HG03139 (cell line): ENCODE measurements around the gene BCAS1.

Experiments
- ATAC-seq: cut with Tn5 transposase; IDR thresholded peaks from one replicate; pipeline ENCODE4 v1.9.1; 2021; ENCODE audit not compliant: unreplicated experiment

BCAS1 gene

GRCh38 chr20:53930651-53931504, 139.5 kb downstream of the BCAS1 start:
- no peak for ATAC-seq

GRCh38 chr20:53929974-53930650, 140.3 kb downstream of the BCAS1 start:
- peak; percentile 54 for ATAC-seq

DNA sequence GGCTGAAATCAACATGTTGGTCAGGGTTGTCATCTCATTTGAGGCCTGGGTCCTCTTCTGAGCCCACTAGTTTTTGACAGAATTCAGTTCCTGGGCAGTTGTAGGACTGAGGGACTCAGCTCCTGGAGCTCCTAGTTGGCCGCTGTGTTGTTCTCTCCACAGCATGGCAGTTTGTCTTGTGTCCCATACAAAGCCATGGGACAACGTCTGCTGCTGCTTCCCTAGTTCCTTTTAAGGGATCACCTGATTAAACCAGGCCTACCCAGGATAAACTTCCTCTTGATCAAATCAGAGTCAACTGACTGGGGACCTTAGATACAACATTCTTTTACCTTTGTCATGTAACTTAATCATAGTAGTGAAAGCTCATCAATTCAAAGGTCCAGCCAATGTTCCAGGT, 141.0 kb downstream of the BCAS1 start:
- ATAC-seq: no peak

GRCh38 chr20:53927990-53928389, 142.4 kb downstream of the BCAS1 start:
- no peak for ATAC-seq

DNA sequence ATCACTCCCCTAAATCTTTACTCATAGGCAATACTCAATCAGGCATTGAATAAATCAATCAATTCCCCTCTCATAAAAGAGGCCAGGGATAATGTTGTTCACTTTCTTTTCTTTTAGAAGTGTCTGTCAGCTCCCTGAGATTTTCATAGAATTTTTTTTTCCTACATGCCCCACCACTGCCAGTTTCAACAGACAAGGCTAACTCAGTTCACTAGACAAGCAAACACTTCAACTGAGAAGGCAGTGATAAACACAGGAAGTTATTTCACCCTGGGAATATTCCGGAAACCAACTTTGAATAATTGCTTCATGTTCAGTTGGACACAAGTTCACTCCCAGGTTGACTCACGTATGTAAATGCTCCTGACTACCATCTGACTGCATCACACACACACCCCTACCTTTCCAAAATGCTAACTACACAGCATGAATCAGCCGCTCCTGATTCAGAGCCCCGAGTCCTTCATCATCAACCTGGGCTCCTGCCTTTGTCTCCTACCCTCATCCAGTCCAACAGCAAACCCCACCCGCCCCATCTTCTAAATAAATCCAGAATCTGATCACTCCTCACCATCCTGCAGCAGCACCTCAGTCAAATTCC, 143.9 kb downstream of the BCAS1 start:
- peak; percentile 68 for ATAC-seq

- no peak for ATAC-seq
Measured at GRCh38 chr20:53925651-53926401, 144.6 kb downstream of the BCAS1 start.

DNA sequence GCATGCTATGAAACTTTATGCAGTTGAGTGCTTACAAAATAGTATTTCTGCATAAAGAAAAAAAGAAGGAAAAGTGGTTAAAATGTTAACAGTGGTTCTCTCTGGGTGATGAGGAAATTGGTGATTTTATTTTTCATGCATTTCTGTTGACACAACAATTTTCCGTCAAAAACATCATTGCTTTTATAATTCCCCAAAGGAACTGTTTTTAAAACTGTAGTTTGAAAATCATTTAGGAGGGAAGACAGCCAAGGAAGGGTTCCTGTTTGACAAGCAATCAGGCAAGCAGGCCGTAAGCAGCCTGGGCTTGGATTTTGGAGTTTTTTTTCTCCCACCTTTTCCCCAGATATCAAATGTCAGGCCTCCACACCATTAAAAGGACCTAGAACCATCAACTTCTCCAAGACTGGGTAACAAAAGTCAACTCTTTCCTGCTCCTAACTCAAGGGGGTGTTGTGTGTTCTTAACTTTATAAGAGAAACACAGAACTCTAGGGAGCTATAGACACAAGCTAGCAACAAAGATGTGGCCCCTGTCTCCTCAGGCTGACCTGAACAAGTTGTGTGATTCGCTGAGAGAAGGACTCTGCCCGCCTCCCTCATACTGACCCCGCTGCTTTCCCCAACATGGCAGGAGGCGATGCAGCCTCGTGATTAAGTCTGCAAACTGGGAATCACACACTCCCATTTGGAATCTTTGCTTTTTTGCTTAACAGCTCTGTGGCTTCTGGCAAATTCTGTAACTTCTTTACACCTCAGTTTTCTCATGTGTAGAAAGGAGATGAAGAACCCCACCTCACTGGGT, 146.6 kb downstream of the BCAS1 start:
- no peak for ATAC-seq

DNA sequence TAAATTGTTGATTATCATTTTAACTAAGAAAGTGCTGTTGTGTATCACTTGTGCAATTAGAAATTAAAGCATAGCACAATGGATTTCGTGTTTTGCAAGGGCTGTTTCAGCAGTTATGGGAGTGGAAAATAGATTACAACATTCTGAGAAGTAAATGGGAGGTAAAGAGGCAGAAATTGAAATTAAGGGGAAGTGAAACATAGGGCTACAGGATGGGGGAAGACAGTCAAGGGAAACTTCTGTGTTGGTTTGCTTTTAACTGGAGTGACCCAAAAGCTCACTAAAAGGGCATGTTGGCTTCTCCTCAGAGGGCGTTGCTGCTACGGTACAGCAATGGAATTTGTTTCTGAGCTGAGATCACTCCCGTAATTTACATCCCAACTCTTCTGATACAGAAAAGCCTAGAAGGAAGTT, 147.5 kb downstream of the BCAS1 start:
- ATAC-seq: peak; percentile 44

DNA sequence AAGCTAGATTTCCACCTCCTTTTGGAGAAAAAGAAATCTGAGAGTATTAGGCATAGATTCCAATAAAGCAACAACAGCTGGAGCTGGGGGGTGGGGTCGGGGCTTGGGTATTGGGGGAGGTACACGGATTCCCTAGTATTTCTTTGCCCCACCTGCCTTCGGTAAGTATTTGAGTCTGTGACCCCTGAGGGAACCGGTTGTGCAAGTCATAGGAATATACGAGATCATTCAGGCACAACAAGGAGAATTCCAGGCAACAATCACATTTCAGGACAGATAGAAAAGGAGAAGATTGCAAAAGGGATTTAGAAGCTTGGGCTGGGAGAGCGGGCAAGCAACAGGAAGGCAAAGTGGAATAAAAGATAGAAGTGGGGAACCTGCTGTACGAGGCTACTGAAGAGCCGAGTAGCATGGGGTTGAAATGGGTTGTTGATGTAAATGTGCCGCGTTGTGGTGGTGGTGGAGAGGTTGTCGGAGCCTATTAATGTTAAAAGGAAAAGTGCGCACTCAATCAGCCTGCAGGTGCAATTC, 148.9 kb downstream of the BCAS1 start:
- ATAC-seq: no peak

GRCh38 chr20:53920647-53921245, 149.6 kb downstream of the BCAS1 start:
- no peak for ATAC-seq

DNA sequence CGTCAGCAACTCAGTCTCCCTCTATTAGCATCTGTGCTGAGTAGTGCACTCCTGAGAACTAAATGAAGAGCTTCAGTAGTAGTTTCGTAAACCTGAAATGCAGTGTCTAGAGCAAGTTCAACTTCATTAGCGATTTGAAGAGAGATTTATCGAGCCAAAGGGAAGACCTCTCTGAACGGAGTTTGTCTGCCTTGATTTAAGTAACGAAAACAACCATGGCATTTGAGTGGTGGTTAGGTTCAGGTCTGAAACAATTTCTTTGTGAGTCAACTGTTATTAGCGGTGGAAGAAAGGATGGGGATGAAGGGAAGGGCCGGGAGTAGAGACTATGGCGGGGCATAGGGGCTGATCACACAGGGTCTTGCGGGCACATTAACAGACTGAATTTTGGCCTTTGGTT, 150.5 kb downstream of the BCAS1 start:
- no peak for ATAC-seq

- ATAC-seq: no peak
Measured at GRCh38 chr20:53918949-53919361, 151.4 kb downstream of the BCAS1 start.

DNA sequence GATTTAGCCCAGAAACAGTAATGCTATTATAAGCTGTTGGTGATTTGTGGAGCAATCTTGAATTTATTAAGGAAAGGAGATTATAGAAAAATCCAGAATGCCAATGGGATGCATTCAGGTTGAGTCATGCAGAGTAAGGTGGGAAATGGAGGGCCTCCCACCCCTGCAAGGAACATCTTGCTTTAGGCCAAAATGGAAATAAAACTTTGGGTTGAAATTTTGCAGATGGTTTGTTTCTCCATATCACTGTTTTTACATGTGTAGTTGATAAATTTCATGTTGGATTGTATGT, 152.4 kb downstream of the BCAS1 start:
- no peak for ATAC-seq

DNA sequence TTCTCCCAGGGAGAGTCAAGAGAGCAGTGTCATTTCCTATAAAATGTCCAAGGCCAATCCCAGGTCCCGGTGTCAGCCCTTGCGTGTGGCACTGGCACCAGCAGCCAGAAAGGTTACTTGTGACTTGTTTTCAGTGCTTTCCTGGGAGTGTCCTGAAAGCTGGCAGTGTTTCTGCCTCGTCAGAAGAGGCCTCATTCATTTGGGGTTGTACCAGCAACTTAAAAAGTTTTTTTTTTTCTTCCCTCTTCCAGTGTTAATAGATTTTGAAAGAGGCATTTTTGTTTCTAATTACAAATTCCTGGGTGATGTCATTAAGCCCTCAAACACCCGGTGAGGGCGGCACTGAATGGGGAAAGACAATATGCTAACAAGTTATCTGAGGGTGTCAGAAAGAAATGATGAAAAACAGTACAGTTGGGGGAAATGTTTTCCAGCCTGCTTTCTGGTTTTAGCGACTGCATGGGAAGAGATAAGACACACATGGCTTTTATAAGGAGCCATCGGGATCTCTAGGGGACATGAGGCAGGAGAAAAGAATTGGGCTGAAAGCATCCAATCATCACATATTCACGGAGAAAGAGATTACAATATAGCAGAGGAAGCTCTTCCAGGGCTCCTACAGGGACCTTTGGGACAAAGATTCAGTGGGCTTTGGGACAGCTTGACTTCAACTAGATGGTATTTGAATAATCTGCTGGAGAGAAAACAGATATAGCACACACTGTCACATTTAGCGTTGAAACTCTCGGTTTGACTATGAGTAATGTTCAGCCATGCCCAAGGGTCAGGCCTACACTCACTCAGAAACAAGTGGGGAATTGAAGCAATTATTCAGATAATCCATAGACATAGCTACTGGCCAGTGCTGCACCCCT, 153.0 kb downstream of the BCAS1 start:
- ATAC-seq: no peak

GRCh38 chr20:53916173-53916512, 154.3 kb downstream of the BCAS1 start:
- ATAC-seq: no peak

DNA sequence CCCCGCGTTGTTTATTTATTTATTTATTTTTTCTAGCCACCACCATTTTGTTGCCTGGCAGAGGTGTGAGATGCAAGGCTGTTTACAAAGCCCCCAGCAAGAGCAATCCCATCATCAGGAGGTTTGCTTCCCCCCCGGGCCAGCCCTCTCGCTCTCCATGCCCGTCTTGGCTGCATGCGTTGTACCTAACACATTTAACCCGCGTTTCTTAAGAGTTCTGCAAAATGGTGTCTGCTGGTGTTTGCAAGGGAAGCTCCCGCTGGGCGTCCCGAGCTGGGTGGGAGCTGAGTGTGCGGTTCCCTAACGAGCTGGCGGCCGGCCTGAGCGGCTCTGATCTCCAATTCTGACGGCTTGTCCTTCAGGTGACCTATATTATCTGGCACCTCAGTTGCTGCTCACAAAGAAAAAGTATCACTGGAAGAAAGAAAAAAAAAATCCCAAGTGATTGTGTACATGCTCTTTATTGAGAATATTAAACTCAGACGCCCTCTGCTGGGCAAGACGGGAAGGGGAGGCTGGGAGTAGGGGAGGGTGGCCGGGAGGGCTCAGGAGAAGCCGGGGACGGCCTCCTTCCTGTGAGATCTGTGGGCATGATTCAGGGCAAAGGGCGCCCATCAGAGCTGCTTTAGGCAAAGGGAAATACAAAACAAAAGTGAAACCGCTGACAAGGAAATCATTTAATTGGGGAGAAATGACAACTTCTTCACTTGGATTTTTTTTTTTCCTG, 154.8 kb downstream of the BCAS1 start:
- ATAC-seq: peak; percentile 64

DNA sequence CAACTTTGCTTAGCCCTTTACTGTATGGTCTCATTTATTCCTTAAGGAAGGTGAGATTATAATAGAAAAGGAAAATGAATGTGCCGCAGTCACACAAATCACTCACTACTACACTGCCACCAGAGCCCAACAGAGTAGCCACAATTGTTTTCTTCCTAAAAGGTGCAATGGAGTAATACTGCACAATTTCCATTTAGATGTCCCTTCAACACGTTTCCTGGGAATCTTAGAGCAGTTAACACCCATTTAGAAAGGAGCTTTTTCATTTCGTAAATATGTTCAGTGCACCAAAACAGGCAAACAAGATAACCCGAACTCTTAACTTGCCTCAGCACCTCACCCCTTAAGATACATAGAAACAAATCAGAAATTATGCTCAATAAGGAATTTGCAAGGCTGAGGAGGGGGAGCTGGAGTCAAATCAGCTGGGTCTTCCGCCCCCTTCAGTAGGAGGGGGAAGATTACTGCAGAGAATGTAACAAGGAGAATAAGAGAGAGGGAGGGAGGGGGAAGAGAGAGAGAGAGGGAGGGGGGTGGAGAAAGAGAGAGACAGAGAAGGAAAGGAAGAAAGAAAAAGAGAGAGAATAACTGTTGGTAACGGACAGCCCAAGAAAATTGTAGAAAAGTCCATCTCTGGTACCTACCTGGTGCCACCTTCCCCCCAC, 155.5 kb downstream of the BCAS1 start:
- ATAC-seq: no peak
